ENCODE data around the gene SPACA6. TPM values are rescaled to one million over a fixed set of nuclear protein-coding genes. Genes with fewer than 3 reads are reported as not detected.

The SPACA6 gene
- total and polyA plus RNA-seq, 9 of the 15 experiments (the other 6 are each of a cell fraction or from before 2014, with no cell fraction given): 1.3 to 17.3 (median 6.2) TPM

DNA sequence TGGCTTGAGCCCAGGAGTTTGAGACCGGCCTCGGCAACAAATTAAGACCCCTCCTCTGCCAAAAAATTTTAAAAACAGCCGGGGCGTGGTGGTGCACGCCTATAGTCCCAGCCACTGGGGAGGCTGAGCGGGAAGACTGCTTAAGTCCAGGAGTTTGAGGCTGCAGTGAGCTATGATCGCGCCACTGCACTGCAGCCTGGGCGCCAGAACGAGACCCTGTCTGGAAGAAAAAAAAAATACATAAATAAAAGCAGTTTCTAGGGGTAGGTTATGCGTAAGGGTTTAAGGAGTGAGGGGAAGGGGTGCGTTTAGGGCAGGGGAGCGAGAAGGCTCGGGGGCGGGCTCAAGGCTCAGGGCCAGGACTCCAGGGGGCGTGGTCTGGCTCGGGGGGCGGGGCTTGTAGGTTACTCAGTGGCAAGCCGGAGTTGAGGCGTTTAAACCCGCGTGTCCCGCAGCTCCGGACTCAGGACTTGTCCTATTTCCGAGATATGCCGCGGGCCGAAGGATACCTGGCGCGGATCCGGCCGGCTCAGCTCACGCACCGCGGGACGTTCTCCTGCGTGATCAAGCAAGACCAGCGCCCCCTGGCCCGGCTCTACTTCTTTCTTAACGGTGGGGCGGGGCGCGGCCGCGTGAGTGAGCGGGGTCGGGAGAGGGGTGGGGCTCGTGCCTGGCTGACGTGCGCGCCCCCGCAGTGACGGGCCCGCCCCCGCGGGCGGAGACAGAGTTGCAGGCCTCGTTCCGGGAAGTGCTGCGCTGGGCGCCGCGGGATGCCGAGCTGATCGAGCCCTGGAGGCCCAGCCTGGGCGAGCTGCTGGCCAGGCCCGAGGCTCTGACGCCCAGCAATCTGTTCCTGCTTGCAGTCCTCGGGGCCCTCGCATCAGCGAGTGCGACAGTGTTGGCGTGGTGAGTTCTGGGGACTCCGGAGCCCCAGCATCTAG lies 10.7 kb downstream of the SPACA6 start (continued):
- TF ChIP-seq, protein P1, sequence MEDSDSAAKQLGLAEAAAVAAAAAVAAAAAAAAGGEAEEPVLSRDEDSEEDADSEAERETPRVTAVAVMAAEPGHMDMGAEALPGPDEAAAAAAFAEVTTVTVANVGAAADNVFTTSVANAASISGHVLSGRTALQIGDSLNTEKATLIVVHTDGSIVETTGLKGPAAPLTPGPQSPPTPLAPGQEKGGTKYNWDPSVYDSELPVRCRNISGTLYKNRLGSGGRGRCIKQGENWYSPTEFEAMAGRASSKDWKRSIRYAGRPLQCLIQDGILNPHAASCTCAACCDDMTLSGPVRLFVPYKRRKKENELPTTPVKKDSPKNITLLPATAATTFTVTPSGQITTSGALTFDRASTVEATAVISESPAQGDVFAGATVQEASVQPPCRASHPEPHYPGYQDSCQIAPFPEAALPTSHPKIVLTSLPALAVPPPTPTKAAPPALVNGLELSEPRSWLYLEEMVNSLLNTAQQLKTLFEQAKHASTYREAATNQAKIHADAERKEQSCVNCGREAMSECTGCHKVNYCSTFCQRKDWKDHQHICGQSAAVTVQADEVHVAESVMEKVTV (CRISPR knock-in tag; IDR thresholded peaks at IDR 0.05): peak; percentile 36; the same call in 1 of the 2 replicates
- TF ChIP-seq NRF1 (conservative IDR thresholded peaks at IDR 0.05 in 1 of 2, IDR thresholded peaks at IDR 0.05 in 1 of 2) (peak; percentile 77 to 79), ZFP1 (CRISPR knock-in tag; IDR thresholded peaks at IDR 0.05) (peak; percentile 62; the same call in 1 of the 2 replicates), PYGO2 (tag; IDR thresholded peaks at IDR 0.05) (no peak), JUN (IDR thresholded peaks at IDR 0.05; ENCODE audit: borderline replicate concordance, low read depth, low read length) (peak; percentile 7; the same call in 1 of the 2 replicates), JUN (CRISPR knock-in tag; IDR thresholded peaks at IDR 0.05; ENCODE audit: borderline replicate concordance) (no peak), ZNF263 (CRISPR knock-in tag; IDR thresholded peaks at IDR 0.05; ENCODE audit: borderline replicate concordance) (peak; percentile 55; the same call in 1 of the 2 replicates), ZNF444 (CRISPR knock-in tag; IDR thresholded peaks at IDR 0.05) (no peak), NELFE (IDR thresholded peaks at IDR 0.05; ENCODE audit: insufficient read depth, insufficient read length) (no peak), ZNF282 (CRISPR knock-in tag; IDR thresholded peaks at IDR 0.05) (no peak), MAFK (IDR thresholded peaks at IDR 0.05; ENCODE audit: low read length) (peak; percentile 36), CBFA2T2 (conservative IDR thresholded peaks at IDR 0.05) (no peak), ZNF740 (CRISPR knock-in tag; IDR thresholded peaks at IDR 0.05) (0 out of 2 replicates have a peak, but pooled peaks have one; percentile 22), ZNF740 (tag; IDR thresholded peaks at IDR 0.05) (no peak), TAF1 (IDR thresholded peaks at IDR 0.05; ENCODE audit: control insufficient read depth, extremely low read depth, insufficient read depth, low read length, severe bottlenecking) (peak; percentile 77), KLF6 (CRISPR knock-in tag; IDR thresholded peaks at IDR 0.05; ENCODE audit: borderline replicate concordance) (peak; percentile 73; the same call in 1 of the 2 replicates), ZNF699 (CRISPR knock-in tag; IDR thresholded peaks at IDR 0.05; ENCODE audit: insufficient replicate concordance) (no peak), POLR2A (conservative IDR thresholded peaks at IDR 0.05) (peak; percentile 84), EGR1 (conservative IDR thresholded peaks at IDR 0.05) (peak; percentile 98), CCNT2 (IDR thresholded peaks at IDR 0.05; ENCODE audit: borderline replicate concordance, extremely low read depth, insufficient read length, low read depth, low read length) (peak; percentile 94), MNT (conservative IDR thresholded peaks at IDR 0.05) (peak; percentile 89 to 95)
- TF ChIP-seq, protein P2, sequence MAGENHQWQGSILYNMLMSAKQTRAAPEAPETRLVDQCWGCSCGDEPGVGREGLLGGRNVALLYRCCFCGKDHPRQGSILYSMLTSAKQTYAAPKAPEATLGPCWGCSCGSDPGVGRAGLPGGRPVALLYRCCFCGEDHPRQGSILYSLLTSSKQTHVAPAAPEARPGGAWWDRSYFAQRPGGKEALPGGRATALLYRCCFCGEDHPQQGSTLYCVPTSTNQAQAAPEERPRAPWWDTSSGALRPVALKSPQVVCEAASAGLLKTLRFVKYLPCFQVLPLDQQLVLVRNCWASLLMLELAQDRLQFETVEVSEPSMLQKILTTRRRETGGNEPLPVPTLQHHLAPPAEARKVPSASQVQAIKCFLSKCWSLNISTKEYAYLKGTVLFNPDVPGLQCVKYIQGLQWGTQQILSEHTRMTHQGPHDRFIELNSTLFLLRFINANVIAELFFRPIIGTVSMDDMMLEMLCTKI (IDR thresholded peaks at IDR 0.05; ENCODE audit: partially characterized antibody): no peak
